ENCODE results near the gene SLCO6A1.

The SLCO6A1 gene

DNA sequence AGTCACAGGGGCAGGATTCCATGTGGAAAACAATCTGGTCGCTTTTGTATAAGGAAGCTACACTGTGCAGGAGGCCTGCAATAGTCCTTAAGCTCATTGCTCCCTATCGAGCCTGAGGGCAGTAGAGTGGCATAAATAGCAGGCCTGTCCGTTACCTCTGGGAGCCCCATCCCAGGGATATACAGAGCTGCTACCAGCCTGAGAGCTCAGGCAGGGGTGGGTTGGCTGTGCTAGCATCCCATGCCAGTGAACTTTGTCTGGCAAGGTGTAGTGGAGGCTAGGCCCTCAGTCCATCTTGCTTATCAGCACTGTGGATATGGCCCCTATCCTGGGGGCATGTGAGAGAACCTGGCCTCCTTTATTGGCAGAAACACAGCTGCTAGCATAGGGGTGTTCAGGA is 47.7 kb downstream of the SLCO6A1 start:
- no peak for DNase-seq

GRCh38 chr5:102450313-102450990 is 48.3 kb downstream of the SLCO6A1 start:
- no peak for DNase-seq

DNA sequence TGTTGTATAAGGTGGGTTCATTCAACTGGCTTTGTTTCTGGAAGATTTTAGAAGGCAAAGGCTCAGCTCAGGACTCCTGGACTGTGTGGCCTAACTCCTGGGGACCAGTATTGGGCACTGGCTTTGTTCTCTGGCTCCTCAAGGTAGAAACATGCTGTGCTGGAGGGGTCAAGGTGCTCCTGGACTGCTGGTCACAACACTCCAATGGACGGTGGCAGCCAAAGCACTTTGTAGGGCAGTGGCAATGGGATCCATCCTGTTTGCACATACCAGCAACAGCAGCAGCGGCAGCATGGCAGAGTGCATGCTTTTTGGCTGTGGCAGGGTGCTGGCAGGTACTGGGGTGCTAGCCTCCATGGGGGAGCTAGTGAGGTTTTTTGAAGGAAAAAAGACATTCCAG is 65.3 kb downstream of the SLCO6A1 start:
- no peak for DNase-seq

GRCh38 chr5:102421647-102422046 is 77.2 kb downstream of the SLCO6A1 start:
- DNase-seq = peak; percentile 41

DNA sequence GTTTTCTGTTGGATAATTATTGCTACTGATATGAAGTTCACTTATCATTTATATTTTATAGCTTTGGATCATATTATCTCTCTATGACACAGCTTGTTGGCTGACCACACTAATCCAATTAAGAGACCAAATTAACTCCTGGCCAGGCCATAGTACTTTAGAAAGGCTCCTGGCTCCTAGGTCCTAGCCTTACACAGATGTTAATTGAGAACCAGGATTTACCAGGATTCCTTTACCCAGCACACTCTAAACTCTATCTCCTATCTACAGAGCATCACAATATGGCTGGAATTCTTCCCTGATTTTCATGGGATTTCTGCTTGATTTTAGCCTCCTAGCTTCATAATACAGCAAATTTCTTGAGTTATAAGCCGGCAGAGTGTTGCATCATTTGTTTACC is 80.3 kb downstream of the SLCO6A1 start:
- no peak for DNase-seq

- DNase-seq = no peak
Measured at GRCh38 chr5:102414448-102414847, 84.4 kb downstream of the SLCO6A1 start.

DNA sequence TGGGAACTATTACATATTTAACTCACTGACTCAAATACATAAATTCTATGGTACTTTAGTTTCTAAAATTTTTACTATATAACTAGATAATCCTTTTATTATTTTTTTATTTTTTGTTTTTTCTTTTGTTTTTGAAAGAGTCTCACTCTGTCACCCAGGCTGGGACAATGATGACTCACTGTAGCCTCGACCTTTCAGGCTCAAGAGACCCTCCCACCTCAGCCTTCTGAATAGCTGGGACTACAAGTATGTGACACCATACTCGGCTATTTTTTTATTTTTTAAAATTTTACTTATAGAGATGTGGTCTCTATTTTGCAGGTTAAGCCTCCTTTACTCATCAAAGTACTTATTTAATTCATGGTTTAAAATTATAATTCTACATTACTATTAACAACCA is 110.6 kb downstream of the SLCO6A1 start:
- DNase-seq = no peak

GRCh38 chr5:102385365-102385764 is 113.4 kb downstream of the SLCO6A1 start:
- DNase-seq = no peak

GRCh38 chr5:102380174-102380573 is 118.6 kb downstream of the SLCO6A1 start:
- no peak for DNase-seq

DNA sequence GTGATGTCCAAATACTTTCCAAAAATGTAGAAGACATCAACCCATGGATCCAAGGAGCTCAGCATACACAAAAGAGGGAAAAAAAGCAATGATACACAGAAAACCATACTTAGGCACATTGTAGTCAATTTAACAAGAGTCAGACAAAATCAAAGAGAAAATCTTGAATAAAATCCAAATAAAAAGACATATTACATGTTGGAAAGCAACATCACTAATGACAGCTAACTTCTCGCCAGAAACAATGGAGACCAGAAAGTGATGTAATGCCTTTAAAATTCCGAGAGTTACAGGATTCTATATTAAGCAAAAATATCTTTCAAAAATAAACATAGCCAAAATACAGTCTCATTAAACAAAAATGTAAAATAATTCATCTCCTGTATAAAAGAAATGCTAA is 122.9 kb downstream of the SLCO6A1 start:
- DNase-seq = no peak

DNA sequence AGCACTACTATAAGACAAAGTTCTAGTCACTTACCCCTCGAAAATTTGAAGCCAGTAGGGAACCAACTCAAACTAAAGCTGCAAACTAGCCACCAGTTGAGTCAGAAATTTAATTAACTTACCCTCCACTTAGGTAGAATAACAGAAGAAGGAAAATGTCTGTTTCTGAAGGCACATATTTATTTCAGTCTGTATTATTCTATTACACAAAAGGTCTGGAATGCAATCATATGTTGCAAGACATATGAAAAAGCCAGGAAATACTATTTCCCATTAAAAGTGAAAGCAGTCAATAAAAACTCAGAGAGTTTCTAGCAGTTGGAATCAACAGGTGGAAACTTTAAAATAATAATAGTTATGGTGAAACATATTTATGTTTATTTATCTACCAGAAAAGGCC is 123.5 kb downstream of the SLCO6A1 start:
- DNase-seq = no peak

DNA sequence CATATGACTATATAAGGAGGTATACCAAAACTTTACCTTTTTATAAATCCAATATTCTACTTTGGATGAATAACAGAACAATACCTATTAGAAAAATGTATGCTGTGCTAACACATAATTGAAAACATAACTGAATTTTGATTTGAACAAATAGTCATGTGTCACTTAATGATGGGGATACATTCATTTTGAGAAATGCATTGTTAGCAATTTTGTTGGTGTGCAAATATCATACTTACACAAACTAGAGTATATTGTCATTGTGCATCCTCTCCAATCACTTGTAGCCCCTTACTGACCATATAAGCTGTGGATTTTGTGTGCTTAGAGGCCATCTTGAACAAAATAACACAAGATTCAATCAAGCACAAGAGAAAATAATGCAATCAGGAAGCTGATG is 130.4 kb downstream of the SLCO6A1 start:
- DNase-seq = no peak

GRCh38 chr5:102341681-102342288 is 157.0 kb downstream of the SLCO6A1 start:
- peak; percentile 84 for DNase-seq

DNA sequence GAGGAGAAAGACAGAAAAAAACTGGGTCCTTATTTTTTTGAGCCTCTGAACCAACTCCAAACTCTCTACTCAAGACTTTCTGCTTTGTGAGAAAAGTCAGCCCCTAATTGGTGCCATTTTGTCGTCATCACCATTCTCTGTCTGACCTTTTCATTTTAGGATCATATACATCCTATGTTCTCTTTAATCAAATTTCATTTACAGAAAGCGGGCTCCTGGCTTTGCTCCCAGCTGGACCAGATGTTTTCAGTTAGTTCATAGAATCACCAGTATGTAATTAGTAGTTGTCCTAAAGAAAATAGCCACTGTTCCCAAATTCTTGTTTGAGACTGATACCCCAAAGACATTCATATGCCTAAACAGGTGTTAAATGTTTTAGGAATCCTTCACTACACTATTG is 174.1 kb downstream of the SLCO6A1 start:
- DNase-seq = no peak
